Caco-2 (cell line): ENCODE results near the gene IGFBP6. TPM values are rescaled to one million over a fixed set of nuclear protein-coding genes. Genes with fewer than 3 reads are reported as not detected.
A peak's percentile ranks its signal among the peaks of the same experiment; 100 is the strongest.

ENCODE experiments used
- BruUV-seq: library from RNA; stranded (reverse); fragments of 400-500 nt; replicated peaks from 2 replicates; lab custom pipeline; 2021; lab: Mats Ljungman, UMichigan
- CTCF ChIA-PET: fragments of 300-600 bp; sonication (Branson Sonifier 250); formaldehyde crosslinking; loops from one replicate; lab custom pipeline; 2022; ENCODE audit warnings: antibody characterized with exemption; lab: Charles Lee
- POLR2A ChIA-PET: fragments of 300-600 bp; sonication (Branson Sonifier 250); formaldehyde crosslinking; loops from one replicate; lab custom pipeline; 2022; ENCODE audit warnings: antibody characterized with exemption; lab: Charles Lee
- DNase-seq, 2 experiments: peaks; one replicate each; pipeline versions ENCODE4 v3.0.0 to v3.0.0-alpha.2; 2020 to 2022
- H3K27me3 ChIP-seq: replicated peaks from 2 replicates; pipeline ENCODE4 v1.6.0; 2011; ENCODE audit warnings: low read length; ENCODE audit not compliant: control insufficient read depth, insufficient read depth
- H3K36me3 ChIP-seq: 2 replicates; pipeline ENCODE4 v1.5.1; 2011; ENCODE audit warnings: low read length; ENCODE audit not compliant: control insufficient read depth, insufficient read depth
- H3K4me1 ChIP-seq: fragments of 250-450 bp; sonication (Bioruptor Pico); 2 replicates; pipeline ENCODE4 v1.5.1; 2020; ENCODE audit warnings: mild to moderate bottlenecking
- H3K4me3 ChIP-seq: 2 replicates; pipeline ENCODE4 v1.5.1; 2011; ENCODE audit warnings: low read depth, mild to moderate bottlenecking, control low read depth, low read length
- H3K9me3 ChIP-seq: fragments of 250-450 bp; sonication (Bioruptor Pico); 2 replicates; pipeline ENCODE4 v1.5.1; 2020; ENCODE audit warnings: mild to moderate bottlenecking, moderate library complexity
- H3K27ac Mint-ChIP-seq: one replicate; pipeline ENCODE4 v1.8.0; 2022; ENCODE audit warnings: mixed read lengths; ENCODE audit not compliant: unreplicated experiment
- H3K27me3 Mint-ChIP-seq: one replicate; pipeline ENCODE4 v1.8.0; 2022; ENCODE audit warnings: mixed read lengths; ENCODE audit not compliant: insufficient read depth, unreplicated experiment
- H3K36me3 Mint-ChIP-seq: one replicate; pipeline ENCODE4 v1.8.0; 2022; ENCODE audit warnings: mild to moderate bottlenecking, mixed read lengths; ENCODE audit not compliant: insufficient read depth, unreplicated experiment
- H3K4me1 Mint-ChIP-seq: one replicate; pipeline ENCODE4 v1.8.0; 2022; ENCODE audit warnings: low read depth, mixed read lengths; ENCODE audit not compliant: unreplicated experiment
- H3K4me3 Mint-ChIP-seq: one replicate; pipeline ENCODE4 v1.8.0; 2022; ENCODE audit warnings: mild to moderate bottlenecking, moderate library complexity, mixed read lengths; ENCODE audit not compliant: unreplicated experiment
- H3K9me3 Mint-ChIP-seq: one replicate; pipeline ENCODE4 v1.8.0; 2022; ENCODE audit warnings: mixed read lengths; ENCODE audit not compliant: unreplicated experiment
- CTCF ChIP-seq, 2 experiments: fragments of 200-600 bp in 1 of 2; IDR thresholded peaks; 1 replicate in 1 of 2; 2 replicates in 1 of 2; pipeline versions ENCODE4 v1.5.1 to v1.8.0; 2011 to 2022; ENCODE audit warnings: antibody characterized with exemption in 1 of 2, control low read depth in 1 of 2, inconsistent platforms in 1 of 2, low read depth in 1 of 2, low read length in 1 of 2, mild to moderate bottlenecking in 1 of 2, moderate library complexity in 1 of 2; ENCODE audit not compliant: insufficient read depth in 1 of 2, severe bottlenecking in 1 of 2, unreplicated experiment in 1 of 2
- intact Hi-C: fragments of 100-400 bp; cut with micrococcal nuclease; formaldehyde crosslinking; loops from one replicate; pipeline ENCODE4 v1.10.0; 2022; ENCODE audit not compliant: unreplicated experiment
- total RNA-seq: library from RNA; stranded (reverse); gene quantifications from 2 replicates; pipeline ENCODE4 v1.2.3, GENCODE V29; 2022

IGFBP6 gene
- total RNA-seq, 1 experiment from 2014 or later, result 34.7 TPM

GRCh38 chr12:53057816-53058500 is 39.5 kb upstream of the IGFBP6 start:
- no peak for TF ChIP-seq CTCF (IDR thresholded peaks at IDR 0.05; ENCODE audit: insufficient read depth in 1 of 2, low read depth in 1 of 2, low read length in 1 of 2, severe bottlenecking in 1 of 2, unreplicated experiment in 1 of 2)
- Histone ChIP-seq H3K4me3 (no peak overlapping the region), H3K36me3 (no peaks in the 10 kb centered on the region), H3K27me3 (no peaks in the 10 kb centered on the region), H3K4me1 (peaks cover 8% of the 10 kb centered on the region; the same call in 1 of the 2 replicates), H3K9me3 (no peaks in the 10 kb centered on the region)
- POLR2A ChIA-PET, result no interaction called here
- Mint-ChIP-seq H3K27ac (no peak overlapping the region), H3K4me3 (no peak overlapping the region), H3K9me3 (no peaks in the 10 kb centered on the region), H3K36me3 (peaks cover 29% of the 10 kb centered on the region), H3K4me1 (peaks cover 7% of the 10 kb centered on the region), H3K27me3 (no peaks in the 10 kb centered on the region)
- CTCF ChIA-PET, result interaction anchor here (2.1 kb wide), 1 partner anchor 8 kb away, joined by 8 read pairs; no protein-coding TSS in a partner anchor
- no peak for DNase-seq
- BruUV-seq, result no TSS peak
- intact Hi-C loops, result no loop called here

GRCh38 chr12:53058674-53059433 is 38.6 kb upstream of the IGFBP6 start:
- Mint-ChIP-seq H3K27me3 (no peaks in the 10 kb centered on the region), H3K27ac (no peak overlapping the region), H3K36me3 (peaks cover 23% of the 10 kb centered on the region), H3K4me3 (no peak overlapping the region), H3K4me1 (peaks cover under 1% of the 10 kb centered on the region), H3K9me3 (no peaks in the 10 kb centered on the region)
- no peaks in the 10 kb centered on the region for H3K27me3 ChIP-seq
- intact Hi-C loops, result no loop called here
- H3K4me1 ChIP-seq, result 0 out of 2 replicates have a peak, but pooled peaks cover 4% of the 10 kb centered on the region
- DNase-seq, result peak in 1 of 2 experiments; percentile 31
- H3K36me3 ChIP-seq, result no peaks in the 10 kb centered on the region
- no peaks in the 10 kb centered on the region for H3K9me3 ChIP-seq
- H3K4me3 ChIP-seq, result no peak overlapping the region
- no TSS peak for BruUV-seq
- POLR2A ChIA-PET, result no interaction called here
- no peak for TF ChIP-seq CTCF (IDR thresholded peaks at IDR 0.05; ENCODE audit: insufficient read depth in 1 of 2, low read depth in 1 of 2, low read length in 1 of 2, severe bottlenecking in 1 of 2, unreplicated experiment in 1 of 2)
- CTCF ChIA-PET, result interaction anchor here (0.6 kb wide), 1 partner anchor 20 kb away, joined by 4 read pairs; no protein-coding TSS in a partner anchor

- intact Hi-C loops, result no loop called here
Measured at GRCh38 chr12:53059434-53060063, 37.9 kb upstream of the IGFBP6 start.

More at GRCh38 chr12:53059434-53060063, 37.9 kb upstream of the IGFBP6 start:
- Mint-ChIP-seq H3K9me3 (no peaks in the 10 kb centered on the region), H3K36me3 (peaks cover 16% of the 10 kb centered on the region), H3K4me1 (no peaks in the 10 kb centered on the region), H3K27ac (no peak overlapping the region), H3K27me3 (no peaks in the 10 kb centered on the region), H3K4me3 (no peak overlapping the region)
- Histone ChIP-seq H3K27me3 (no peaks in the 10 kb centered on the region), H3K36me3 (no peaks in the 10 kb centered on the region), H3K4me3 (no peak overlapping the region), H3K9me3 (no peaks in the 10 kb centered on the region), H3K4me1 (0 out of 2 replicates have a peak, but pooled peaks cover 4% of the 10 kb centered on the region)
- no peak for TF ChIP-seq CTCF (IDR thresholded peaks at IDR 0.05; ENCODE audit: insufficient read depth in 1 of 2, low read depth in 1 of 2, low read length in 1 of 2, severe bottlenecking in 1 of 2, unreplicated experiment in 1 of 2)
- no TSS peak for BruUV-seq
- ChIA-PET CTCF (interaction anchor here (0.6 to 1.1 kb wide), 2 partner anchors 11 to 19 kb away, joined by 3 to 4 read pairs; no protein-coding TSS in a partner anchor), POLR2A (interaction anchor here (0.6 kb wide), 1 partner anchor 172 kb away, joined by 3 read pairs; no protein-coding TSS in a partner anchor)
- DNase-seq, result no peak
